ENCODE data around the gene MICAL2.

MICAL2 gene

GRCh38 chr11:12192794-12193514 lies 82.6 kb downstream of the MICAL2 start:
- no peak for DNase-seq

GRCh38 chr11:12193515-12194336 lies 83.3 kb downstream of the MICAL2 start:
- no peak for DNase-seq

GRCh38 chr11:12195768-12196167 lies 85.4 kb downstream of the MICAL2 start:
- DNase-seq = no peak

GRCh38 chr11:12196308-12196707 lies 85.9 kb downstream of the MICAL2 start:
- no peak for DNase-seq

GRCh38 chr11:12196872-12197271 lies 86.5 kb downstream of the MICAL2 start:
- no peak for DNase-seq

- no peak for DNase-seq
Observed at GRCh38 chr11:12198251-12199222, 88.1 kb downstream of the MICAL2 start.

- DNase-seq = no peak
Observed at GRCh38 chr11:12199231-12199948, 89.0 kb downstream of the MICAL2 start.

GRCh38 chr11:12200279-12200990 lies 90.0 kb downstream of the MICAL2 start:
- peak; percentile 70 for DNase-seq

- no peak for DNase-seq
Observed at GRCh38 chr11:12200991-12201985, 90.9 kb downstream of the MICAL2 start.

GRCh38 chr11:12202661-12203310 lies 92.4 kb downstream of the MICAL2 start:
- no peak for DNase-seq

- no peak for DNase-seq
Observed at GRCh38 chr11:12204506-12204905, 94.1 kb downstream of the MICAL2 start.

- no peak for DNase-seq
Observed at GRCh38 chr11:12205330-12205729, 94.9 kb downstream of the MICAL2 start.

- DNase-seq = no peak
Observed at GRCh38 chr11:12206529-12206928, 96.1 kb downstream of the MICAL2 start.

- no peak for DNase-seq
Observed at GRCh38 chr11:12207384-12208150, 97.2 kb downstream of the MICAL2 start.

GRCh38 chr11:12209096-12209495 lies 98.7 kb downstream of the MICAL2 start:
- no peak for DNase-seq

- DNase-seq = no peak
Observed at GRCh38 chr11:12210200-12210599, 99.8 kb downstream of the MICAL2 start.

- no peak for DNase-seq
Observed at GRCh38 chr11:12211331-12212065, 101.1 kb downstream of the MICAL2 start.

GRCh38 chr11:12212174-12212820 lies 101.9 kb downstream of the MICAL2 start:
- DNase-seq = no peak
